ENCODE data around the gene CASP14. TPM values are rescaled to one million over a fixed set of nuclear protein-coding genes. Genes with fewer than 3 reads are reported as not detected.
"Not testable (repeated sequence)": the region's sequence is repeated elsewhere in the genome, so short reads cannot be mapped to it uniquely, and the experiment has no call there.

Gene CASP14
- total RNA-seq, 4 donors from 2014 or later = not detected

GRCh38 chr19:15075806-15076205 lies 26.5 kb downstream of the CASP14 start:
- H3K9me3 ChIP-seq = no peaks in the 10 kb centered on the region
- no peaks in the 10 kb centered on the region for H3K4me1 ChIP-seq
- 78 to 81% methylated on average over 4 of the region's 4 CpGs for WGBS, 2 donors
- H3K36me3 ChIP-seq = no peaks in the 10 kb centered on the region
- no peak overlapping the region for H3K27ac ChIP-seq
- TF ChIP-seq CTCF (IDR thresholded peaks at IDR 0.05) (no peak), EP300 (IDR thresholded peaks at IDR 0.05) (no peak), POLR2A (IDR thresholded peaks at IDR 0.05) (no peak)
- H3K27me3 ChIP-seq = peaks cover 0 to 4% of the 10 kb centered on the region in 2 donors
- H3K4me3 ChIP-seq = no peak overlapping the region
- no peak for DNase-seq (ENCODE audit: low spot score in 2 of 2)

DNA sequence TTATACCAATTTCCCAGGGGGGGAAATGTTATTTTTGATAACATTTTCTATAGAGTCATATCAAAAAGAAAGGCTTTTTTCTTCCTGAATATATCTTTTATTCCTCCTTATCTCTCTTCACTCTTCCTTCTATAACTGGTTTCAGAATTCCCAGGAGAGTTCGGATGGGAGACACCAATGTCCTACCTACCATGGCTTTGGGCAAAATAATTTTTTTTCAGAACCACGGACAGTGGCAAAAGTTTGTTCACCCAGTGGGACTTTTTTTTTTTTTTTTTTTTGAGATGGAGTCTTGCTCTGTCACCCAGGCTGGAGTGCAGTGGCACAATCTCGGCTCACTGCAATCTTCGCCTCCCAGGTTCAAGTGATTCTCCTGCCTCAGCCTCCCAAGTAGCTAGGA lies 30.7 kb downstream of the CASP14 start:
- DNase-seq (ENCODE audit: low spot score in 2 of 2); H3K4me3 ChIP-seq; H3K27ac ChIP-seq; H3K36me3 ChIP-seq; H3K9me3 ChIP-seq; H3K4me1 ChIP-seq: not testable (repeated sequence)
- H3K27me3 ChIP-seq = peaks cover 0 to 26% of the 10 kb centered on the region in 2 donors
- 49 to 57% methylated on average over 4 of the region's 4 CpGs for WGBS, 2 donors

DNA sequence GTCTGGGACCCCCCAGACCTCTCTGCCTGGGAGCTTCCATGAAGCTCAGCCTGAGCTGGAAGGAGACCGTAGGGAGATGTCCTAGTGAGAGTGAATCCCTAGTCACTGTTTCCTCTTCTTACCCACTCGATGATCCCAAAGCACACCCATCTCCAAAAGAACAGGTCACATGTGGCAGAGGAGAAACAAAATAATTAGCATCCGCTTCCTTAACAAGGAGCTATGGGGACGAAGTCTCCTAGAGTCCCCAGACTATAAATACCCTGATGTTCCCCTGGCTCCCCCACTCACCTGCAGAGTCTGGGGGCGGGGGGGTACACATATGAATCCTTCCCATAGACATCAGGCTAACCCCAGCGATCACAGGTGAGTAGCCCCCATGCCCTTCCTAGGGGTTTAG lies 32.6 kb downstream of the CASP14 start, which contains the start of gene OR1I1:
Gene OR1I1, plus strand, starts transcription at position 301 of the 400 bp plus-strand sequence. CDS start 4,855 bp downstream, outside the sequence.
- H3K4me3 ChIP-seq = no peak within 1 kb of the TSS
- DNase-seq (ENCODE audit: low spot score in 2 of 2) = no peak
- no peak within 1 kb of the TSS for H3K27ac ChIP-seq
- H3K4me1 ChIP-seq = no peaks in the 10 kb centered on the region
- TF ChIP-seq POLR2A (IDR thresholded peaks at IDR 0.05) (no peak), CTCF (IDR thresholded peaks at IDR 0.05) (no peak), EP300 (IDR thresholded peaks at IDR 0.05) (no peak)
- H3K9me3 ChIP-seq = no peaks in the 10 kb centered on the region
- H3K36me3 ChIP-seq = no peaks in the 10 kb centered on the region
- 73 to 85% methylated on average over 5 to 6 of the region's 6 CpGs for WGBS, 2 donors
- peaks cover 0 to 37% of the 10 kb centered on the region in 2 donors for H3K27me3 ChIP-seq

- WGBS, 2 donors = 78 to 87% methylated on average over 11 of the region's 11 CpGs
- peaks cover 0 to 32% of the 10 kb centered on the region in 2 donors for H3K27me3 ChIP-seq
Measured at GRCh38 chr19:15087182-15087581, 37.9 kb downstream of the CASP14 start.

GRCh38 chr19:15091918-15092753 lies 42.9 kb downstream of the CASP14 start:
- no peak overlapping the region for H3K27ac ChIP-seq
- H3K4me3 ChIP-seq = no peak overlapping the region
- H3K4me1 ChIP-seq = peaks cover 0 to 3% (median 0%) of the 10 kb centered on the region in 4 donors
- H3K27me3 ChIP-seq = peaks cover 0 to 8% of the 10 kb centered on the region in 2 donors
- peak in 1 of 2 donors; percentile 85 for DNase-seq (ENCODE audit: low spot score in 2 of 2)
- no peaks in the 10 kb centered on the region for H3K9me3 ChIP-seq
- WGBS, 2 donors = 19% methylated on average over 13 of the region's 13 CpGs
- TF ChIP-seq CTCF (IDR thresholded peaks at IDR 0.05) (peak in 4 of 5 experiments; percentile 53 to 74 (median 62)), EP300 (IDR thresholded peaks at IDR 0.05) (no peak), POLR2A (IDR thresholded peaks at IDR 0.05) (no peak)
- no peaks in the 10 kb centered on the region for H3K36me3 ChIP-seq

More at GRCh38 chr19:15087182-15087581, 37.9 kb downstream of the CASP14 start:
- no peaks in the 10 kb centered on the region for H3K9me3 ChIP-seq
- H3K4me1 ChIP-seq = peaks cover 0 to 1% (median 0%) of the 10 kb centered on the region in 4 donors
- no peak overlapping the region for H3K4me3 ChIP-seq
- DNase-seq (ENCODE audit: low spot score in 2 of 2) = no peak
- H3K36me3 ChIP-seq = no peaks in the 10 kb centered on the region
- no peak overlapping the region for H3K27ac ChIP-seq
- TF ChIP-seq EP300 (IDR thresholded peaks at IDR 0.05) (no peak), CTCF (IDR thresholded peaks at IDR 0.05) (no peak), POLR2A (IDR thresholded peaks at IDR 0.05) (no peak)
